HG02870 (cell line): ENCODE data around the gene RABGAP1L.
A peak's percentile ranks its signal among the peaks of the same experiment; 100 is the strongest.
"Not testable (repeated sequence)": the region's sequence is repeated elsewhere in the genome, so short reads cannot be mapped to it uniquely, and the experiment has no call there.

ENCODE experiments used
- ATAC-seq: cut with Tn5 transposase; IDR thresholded peaks from one replicate; pipeline ENCODE4 v1.9.1; 2021; ENCODE audit warnings: mild to moderate bottlenecking, moderate library complexity; ENCODE audit not compliant: unreplicated experiment

RABGAP1L gene

DNA sequence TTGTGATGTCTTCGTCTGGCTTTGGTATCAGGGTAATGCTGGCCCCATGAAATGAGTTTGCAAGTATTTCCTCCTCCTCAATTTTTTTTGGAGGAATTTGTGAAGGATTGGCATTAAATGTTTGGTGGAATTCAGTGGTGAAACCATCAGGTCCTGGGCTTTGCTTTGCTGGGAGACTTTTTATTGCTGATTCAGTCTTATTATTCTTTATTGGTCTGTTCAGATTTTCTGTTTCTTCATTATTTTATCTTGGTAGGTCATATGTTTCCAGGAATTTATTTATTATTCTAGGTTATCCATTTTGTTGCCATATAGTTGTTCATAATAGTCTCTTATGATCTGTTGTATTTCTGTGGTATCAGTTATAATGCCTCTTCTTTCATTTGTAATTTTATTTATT is 126.7 kb downstream of the RABGAP1L start:
- ATAC-seq, result no peak

GRCh38 chr1:174289644-174290310 is 130.5 kb downstream of the RABGAP1L start:
- no peak for ATAC-seq

- ATAC-seq, result no peak
These were observed 131.7 kb downstream of the RABGAP1L start for GRCh38 chr1:174291059-174291458.

GRCh38 chr1:174296309-174296708 is 137.0 kb downstream of the RABGAP1L start:
- no peak for ATAC-seq

- no peak for ATAC-seq
These were observed 138.0 kb downstream of the RABGAP1L start for GRCh38 chr1:174297351-174297750.

- ATAC-seq, result no peak
These were observed 142.2 kb downstream of the RABGAP1L start for GRCh38 chr1:174301295-174302077.

DNA sequence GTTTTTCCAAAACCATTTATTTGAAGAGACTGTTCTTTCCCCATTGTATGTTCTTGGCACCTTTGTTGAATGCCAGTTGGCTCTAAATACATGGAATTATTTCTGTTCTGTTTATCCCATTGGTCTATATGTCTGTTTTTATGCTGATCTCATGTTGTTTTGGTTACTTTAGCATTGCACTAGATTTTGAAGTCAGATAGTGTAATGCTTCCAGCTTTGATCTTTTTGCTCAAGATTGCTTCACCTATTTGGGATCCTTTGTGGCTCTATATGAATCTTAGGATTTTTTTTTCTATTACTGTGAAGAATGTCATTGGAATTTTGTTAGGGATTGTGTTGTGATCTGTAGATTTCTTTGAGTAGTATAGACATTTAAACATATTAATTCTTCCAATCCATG is 149.3 kb downstream of the RABGAP1L start:
- no peak for ATAC-seq

DNA sequence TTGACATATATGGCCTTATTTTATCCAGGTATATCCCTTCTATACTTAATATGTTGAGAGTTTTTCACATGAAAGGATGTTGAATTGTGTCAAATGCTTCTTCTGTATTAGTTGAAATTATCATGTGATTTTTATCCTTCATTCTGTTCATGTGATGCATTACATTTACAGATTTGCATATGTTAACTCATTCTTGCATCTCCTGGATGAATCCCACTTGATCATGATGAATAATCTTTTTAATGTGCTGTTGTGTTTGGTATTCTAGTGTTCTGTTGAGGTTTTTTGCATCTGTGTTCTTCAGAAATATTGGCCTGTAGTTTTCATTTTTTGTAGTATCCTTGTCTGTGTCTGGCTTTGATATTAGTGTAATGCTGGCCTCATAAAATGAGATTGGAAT is 150.2 kb downstream of the RABGAP1L start:
- ATAC-seq, result no peak

DNA sequence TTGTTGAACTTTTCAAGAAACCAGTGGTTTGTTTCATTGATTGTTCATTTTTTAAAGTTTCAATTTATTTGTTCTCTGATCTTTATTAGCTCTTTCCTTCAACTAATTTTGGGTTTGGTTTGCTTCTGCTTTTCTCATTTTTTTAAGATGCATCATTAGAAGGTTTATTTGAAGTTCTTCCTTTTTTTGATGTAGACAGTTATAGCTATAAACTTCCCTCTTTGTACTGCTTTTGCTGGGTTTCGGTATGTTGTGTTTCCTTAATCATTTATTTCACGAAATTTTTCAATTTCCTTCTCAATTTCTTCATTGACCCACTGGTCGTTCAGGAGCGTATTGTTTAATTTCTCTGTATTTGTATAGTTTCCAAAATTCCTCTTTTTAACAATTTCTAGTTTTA is 155.1 kb downstream of the RABGAP1L start:
- no peak for ATAC-seq

GRCh38 chr1:174315239-174315638 is 155.9 kb downstream of the RABGAP1L start:
- no peak for ATAC-seq

GRCh38 chr1:174320897-174321296 is 161.6 kb downstream of the RABGAP1L start:
- ATAC-seq, result not testable (repeated sequence)

GRCh38 chr1:174322202-174322862 is 163.0 kb downstream of the RABGAP1L start:
- no peak for ATAC-seq

- no peak for ATAC-seq
These were observed 165.2 kb downstream of the RABGAP1L start for GRCh38 chr1:174324493-174324892.

DNA sequence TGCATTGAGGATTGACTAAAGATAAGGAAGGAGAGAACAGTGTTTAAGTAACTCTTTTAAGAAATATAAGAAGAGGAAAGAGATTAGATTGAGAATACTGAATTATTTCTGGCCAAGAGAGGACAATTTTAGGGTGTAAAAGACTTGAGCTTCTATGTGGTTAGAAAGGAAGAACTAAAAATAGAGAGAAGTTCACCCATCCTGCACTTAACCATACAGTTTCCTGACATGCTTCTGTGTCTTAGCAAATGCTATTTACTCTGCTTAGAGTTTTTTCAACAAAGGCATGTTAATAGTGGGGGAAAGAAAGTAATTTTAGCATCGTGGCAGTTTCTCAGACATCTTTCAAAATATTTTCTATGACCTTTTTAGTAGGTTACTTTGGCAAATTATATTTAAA is 165.6 kb downstream of the RABGAP1L start:
- no peak for ATAC-seq

DNA sequence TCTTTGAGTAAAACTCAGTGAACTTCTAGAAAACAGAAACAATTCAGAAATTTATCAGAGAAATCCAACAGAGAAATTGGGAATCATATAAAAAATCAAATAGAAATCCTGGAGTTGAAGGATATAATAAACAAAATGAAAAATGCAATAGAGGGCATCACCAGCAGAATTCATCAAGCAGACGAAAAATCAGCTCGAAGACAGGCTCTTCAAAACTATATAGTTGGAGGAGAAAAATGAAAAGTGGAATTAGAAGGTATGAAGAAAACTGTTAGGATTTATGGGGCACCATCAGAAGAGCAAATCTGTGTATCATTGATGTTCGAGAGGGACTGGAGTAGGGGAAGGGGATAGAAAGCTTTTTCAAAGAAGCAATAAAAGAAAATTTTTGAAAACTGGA is 167.0 kb downstream of the RABGAP1L start:
- ATAC-seq, result no peak

DNA sequence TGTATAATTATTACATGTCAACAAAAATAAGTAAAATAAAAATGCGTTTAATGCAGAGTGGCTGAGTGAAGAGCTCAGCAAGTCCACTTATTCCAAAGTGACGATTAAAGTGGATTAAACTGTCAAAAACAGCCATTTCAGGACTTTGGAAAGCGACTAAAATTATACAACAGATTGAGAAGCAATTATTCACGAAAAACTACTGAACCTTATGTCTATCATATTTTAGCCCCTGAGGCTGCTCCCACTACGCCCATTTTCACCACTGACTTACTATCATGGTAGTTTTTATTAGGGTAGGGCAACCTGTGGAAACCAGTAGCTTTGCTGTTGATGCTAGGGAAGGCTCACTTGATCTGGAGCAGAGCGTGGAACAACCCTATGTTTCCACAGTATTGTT is 174.1 kb downstream of the RABGAP1L start:
- no peak for ATAC-seq

DNA sequence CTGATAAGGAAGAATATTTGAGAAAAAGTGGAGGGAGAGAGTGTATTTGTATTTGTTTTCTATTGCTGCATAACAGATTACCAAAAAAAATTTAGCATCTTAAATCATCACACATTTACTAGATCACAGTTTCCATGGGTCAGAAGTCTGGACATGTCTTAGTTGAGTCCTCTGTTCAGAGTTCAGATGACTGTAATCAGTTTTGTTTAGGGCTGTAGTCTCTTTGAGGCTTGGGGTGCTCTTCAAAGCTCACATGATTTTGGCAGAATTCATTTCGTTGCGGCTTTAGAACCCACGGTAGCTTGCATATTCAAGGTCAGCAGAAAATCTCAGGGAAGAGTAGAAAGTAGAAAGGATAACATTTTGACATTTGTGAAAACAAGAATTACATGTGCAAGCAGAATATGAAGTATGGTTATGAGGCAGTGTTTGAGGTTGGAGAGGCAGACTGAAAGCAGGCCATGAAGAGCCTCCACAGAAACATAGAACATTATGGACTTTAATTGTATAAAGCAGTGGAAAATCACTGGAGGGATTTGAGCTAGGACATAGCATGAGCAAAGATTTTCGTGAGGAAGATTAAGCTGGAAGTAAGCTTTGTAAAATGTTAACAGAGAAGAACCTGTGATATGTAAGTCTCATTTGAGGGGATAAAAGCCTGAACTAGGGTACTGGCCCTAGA is 177.8 kb downstream of the RABGAP1L start:
- no peak for ATAC-seq

GRCh38 chr1:174340404-174340803 is 181.1 kb downstream of the RABGAP1L start:
- ATAC-seq, result not testable (repeated sequence)

GRCh38 chr1:174344162-174344561 is 184.8 kb downstream of the RABGAP1L start:
- peak; percentile 99 for ATAC-seq

- no peak for ATAC-seq
These were observed 192.8 kb downstream of the RABGAP1L start for GRCh38 chr1:174352117-174352516.

- no peak for ATAC-seq
These were observed 193.7 kb downstream of the RABGAP1L start for GRCh38 chr1:174352883-174353608.
